22Rv1 (cell line): ENCODE results near the gene SNX11.

Experiments used
- CTCF ChIP-seq: fragments of 450-650 bp; IDR thresholded peaks from 2 replicates; pipeline ENCODE4 v1.5.1; 2017; ENCODE audit warnings: mild to moderate bottlenecking
- ZFX ChIP-seq: fragments of 450-650 bp; IDR thresholded peaks from 2 replicates; pipeline ENCODE4 v1.6.1; 2017; ENCODE audit warnings: antibody characterized with exemption, borderline replicate concordance

GRCh38 chr17:48071654-48072053 is 35.9 kb upstream of the SNX11 start:
- TF ChIP-seq CTCF (no peak), ZFX (no peak)
